Uterus (tissue), 2 donors: Measurements from ENCODE around the gene MAP3K7CL.

Source experiments
- CTCF ChIP-seq, 4 experiments: fragments of 200-600 bp in 2 of 4; fragments of 450-650 bp in 2 of 4; sonication (generic) in 2 of 4; IDR thresholded peaks; one replicate each; pipeline ENCODE4 v1.5.1; 2016 to 2019; ENCODE audit warnings: antibody characterized with exemption in 4 of 4, mild to moderate bottlenecking in 2 of 4, moderate library complexity in 1 of 4
- POLR2A ChIP-seq, 2 donors: fragments of 450-650 bp; IDR thresholded peaks; one replicate each; pipeline ENCODE4 v1.6.1; 2016; ENCODE audit warnings: antibody characterized with exemption in 2 of 2, mild to moderate bottlenecking in 1 of 2, moderate library complexity in 1 of 2

GRCh38 chr21:29179503-29179902 lies 49.1 kb downstream of the MAP3K7CL start:
- no peak for TF ChIP-seq CTCF (IDR thresholded peaks at IDR 0.05)
- TF ChIP-seq POLR2A (IDR thresholded peaks at IDR 0.05), result no peak
